ENCODE data around the gene NAV1. TPM values are rescaled to one million over a fixed set of nuclear protein-coding genes. Genes with fewer than 3 reads are reported as not detected.

Gene NAV1
- total RNA-seq, 1 donor from 2014 or later = 34.1 TPM

DNA sequence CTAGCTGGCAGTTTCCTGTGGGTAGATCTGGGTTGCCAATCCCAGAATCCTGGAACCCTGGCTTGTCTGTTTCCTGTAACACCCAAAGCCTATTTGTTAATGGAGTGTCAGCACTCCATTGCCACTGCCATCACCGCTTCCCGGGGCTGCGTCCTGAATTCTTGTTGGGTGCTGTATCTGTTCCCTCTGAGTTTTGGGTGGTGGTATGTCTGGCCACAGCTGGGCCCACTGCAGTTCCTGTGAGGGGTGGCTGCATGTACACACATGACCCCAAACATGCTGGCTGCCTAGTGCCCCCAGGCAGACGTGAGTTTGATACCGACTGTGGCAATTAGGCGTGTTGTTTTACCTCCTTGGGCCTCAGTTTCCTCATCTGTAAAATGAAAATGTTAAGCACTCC is 29.3 kb downstream of the NAV1 start:
- no peaks in the 10 kb centered on the region for H3K9me3 ChIP-seq
- no peak for DNase-seq
- H3K4me3 ChIP-seq = no peak overlapping the region
- H3K4me1 ChIP-seq = peaks cover 22% of the 10 kb centered on the region
- H3K27ac ChIP-seq = no peak overlapping the region
- intact Hi-C loops (cut with DNase I) = no loop called here
- no peaks in the 10 kb centered on the region for H3K27me3 ChIP-seq
- TF ChIP-seq CTCF (IDR thresholded peaks at IDR 0.05) = no peak
- H3K36me3 ChIP-seq = no peaks in the 10 kb centered on the region
- ATAC-seq = no peak

GRCh38 chr1:201568859-201569294 is 29.9 kb downstream of the NAV1 start:
- Histone ChIP-seq H3K36me3 (no peaks in the 10 kb centered on the region), H3K27me3 (no peaks in the 10 kb centered on the region), H3K27ac (no peak overlapping the region), H3K4me3 (no peak overlapping the region), H3K4me1 (peaks cover 22% of the 10 kb centered on the region), H3K9me3 (no peaks in the 10 kb centered on the region)
- TF ChIP-seq CTCF (IDR thresholded peaks at IDR 0.05) = no peak
- intact Hi-C loops (cut with DNase I) = no loop called here
- ATAC-seq = no peak
- DNase-seq = no peak

GRCh38 chr1:201570181-201570885 is 31.4 kb downstream of the NAV1 start:
- Histone ChIP-seq H3K4me1 (peaks cover 22% of the 10 kb centered on the region), H3K27me3 (no peaks in the 10 kb centered on the region), H3K36me3 (no peaks in the 10 kb centered on the region), H3K4me3 (no peak overlapping the region), H3K9me3 (no peaks in the 10 kb centered on the region), H3K27ac (peak overlapping the region; percentile 32)
- DNase-seq (no peak), ATAC-seq (no peak)
- no peak for TF ChIP-seq CTCF (IDR thresholded peaks at IDR 0.05)
- intact Hi-C loops (cut with DNase I) = no loop called here

- Histone ChIP-seq H3K27ac (peak overlapping the region; percentile 32), H3K4me3 (no peak overlapping the region), H3K4me1 (peaks cover 22% of the 10 kb centered on the region), H3K9me3 (no peaks in the 10 kb centered on the region), H3K36me3 (no peaks in the 10 kb centered on the region), H3K27me3 (no peaks in the 10 kb centered on the region)
- intact Hi-C loops (cut with DNase I) = no loop called here
- DNase-seq (peak; percentile 52), ATAC-seq (peak; percentile 72)
- TF ChIP-seq CTCF (IDR thresholded peaks at IDR 0.05) = no peak
Measured at GRCh38 chr1:201570886-201571624, 32.1 kb downstream of the NAV1 start.

DNA sequence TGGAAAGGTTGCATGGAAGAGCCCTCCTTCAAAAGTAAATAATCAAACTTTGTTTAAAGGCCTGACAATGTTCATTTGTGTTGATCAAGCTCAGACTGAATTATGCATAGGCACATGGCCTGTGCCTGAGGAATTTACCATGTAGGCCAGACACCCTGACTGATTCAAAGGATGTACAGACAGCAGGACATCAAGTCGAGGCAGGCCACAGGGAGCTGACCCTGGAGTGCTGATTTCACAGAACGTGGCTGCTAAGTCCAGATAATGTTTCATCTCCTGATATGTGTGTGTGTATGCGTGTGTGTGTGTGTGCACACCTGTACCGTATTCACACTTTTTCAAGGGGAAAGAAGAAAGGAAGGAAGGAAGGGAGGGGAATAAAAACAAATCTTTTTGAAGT is 34.1 kb downstream of the NAV1 start:
- Histone ChIP-seq H3K27me3 (no peaks in the 10 kb centered on the region), H3K9me3 (no peaks in the 10 kb centered on the region), H3K36me3 (no peaks in the 10 kb centered on the region), H3K4me1 (peaks cover 19% of the 10 kb centered on the region), H3K27ac (no peak overlapping the region), H3K4me3 (no peak overlapping the region)
- no peak for TF ChIP-seq CTCF (IDR thresholded peaks at IDR 0.05)
- intact Hi-C loops (cut with DNase I) = no loop called here
- no peak for DNase-seq
- ATAC-seq = no peak

Data from upper lobe of right lung (tissue), 1 donor.